Cardiac fibroblast (primary cell): ENCODE measurements around the gene LDB3.
"Not testable (repeated sequence)": the region's sequence is repeated elsewhere in the genome, so short reads cannot be mapped to it uniquely, and the experiment has no call there.

Experiments
- DNase-seq, 2 donors: peaks; one replicate each; pipeline versions ENCODE4 v3.0.0 to v3.0.0-alpha.2; 2010; ENCODE audit warnings: low read depth in 2 of 2
- H3K4me3 ChIP-seq, 2 donors: replicated peaks in 1 of 2; 1 replicate in 1 of 2; 2 replicates in 1 of 2; pipeline ENCODE4 v1.5.1; 2011; ENCODE audit warnings: low read depth in 2 of 2, low read length in 2 of 2, mild to moderate bottlenecking in 2 of 2, moderate library complexity in 1 of 2
- TF ChIP-seq, protein P1 (sequence below): IDR thresholded peaks from one replicate; pipeline ENCODE4 v1.5.1; 2011; ENCODE audit warnings: low read depth, mild to moderate bottlenecking, low read length, inconsistent platforms

LDB3 gene

DNA sequence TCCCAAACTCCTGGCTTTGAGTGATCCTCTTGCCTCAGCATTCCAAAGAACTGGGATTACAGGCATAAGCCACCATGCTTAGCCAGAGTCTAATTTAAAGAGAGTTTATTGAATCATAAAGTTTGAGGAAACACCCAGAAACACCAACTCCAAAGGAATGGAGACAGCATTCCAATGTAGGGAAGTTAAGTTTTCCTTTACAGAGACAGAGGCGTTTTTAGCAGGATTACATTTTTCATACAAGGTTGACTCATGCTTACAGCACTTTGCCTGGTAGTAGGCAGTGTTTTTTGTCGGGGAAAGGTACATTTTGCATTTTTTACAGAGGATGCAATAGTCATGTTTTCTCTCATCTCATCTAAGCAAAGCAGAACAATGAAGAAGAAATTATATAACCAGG lies 32.9 kb upstream of the LDB3 start:
- DNase-seq = peak; percentile 62 to 77
- H3K4me3 ChIP-seq = no peak overlapping the region
- TF ChIP-seq, protein P1, sequence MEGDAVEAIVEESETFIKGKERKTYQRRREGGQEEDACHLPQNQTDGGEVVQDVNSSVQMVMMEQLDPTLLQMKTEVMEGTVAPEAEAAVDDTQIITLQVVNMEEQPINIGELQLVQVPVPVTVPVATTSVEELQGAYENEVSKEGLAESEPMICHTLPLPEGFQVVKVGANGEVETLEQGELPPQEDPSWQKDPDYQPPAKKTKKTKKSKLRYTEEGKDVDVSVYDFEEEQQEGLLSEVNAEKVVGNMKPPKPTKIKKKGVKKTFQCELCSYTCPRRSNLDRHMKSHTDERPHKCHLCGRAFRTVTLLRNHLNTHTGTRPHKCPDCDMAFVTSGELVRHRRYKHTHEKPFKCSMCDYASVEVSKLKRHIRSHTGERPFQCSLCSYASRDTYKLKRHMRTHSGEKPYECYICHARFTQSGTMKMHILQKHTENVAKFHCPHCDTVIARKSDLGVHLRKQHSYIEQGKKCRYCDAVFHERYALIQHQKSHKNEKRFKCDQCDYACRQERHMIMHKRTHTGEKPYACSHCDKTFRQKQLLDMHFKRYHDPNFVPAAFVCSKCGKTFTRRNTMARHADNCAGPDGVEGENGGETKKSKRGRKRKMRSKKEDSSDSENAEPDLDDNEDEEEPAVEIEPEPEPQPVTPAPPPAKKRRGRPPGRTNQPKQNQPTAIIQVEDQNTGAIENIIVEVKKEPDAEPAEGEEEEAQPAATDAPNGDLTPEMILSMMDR = no peak

- TF ChIP-seq, protein P1 = no peak
- no peak for DNase-seq
- H3K4me3 ChIP-seq = no peak overlapping the region
These were observed 32.0 kb upstream of the LDB3 start for GRCh38 chr10:86636311-86636710.

- DNase-seq = no peak
- TF ChIP-seq, protein P1 = no peak
- no peak overlapping the region for H3K4me3 ChIP-seq
These were observed 26.3 kb upstream of the LDB3 start for GRCh38 chr10:86642021-86642420.

- TF ChIP-seq, protein P1 = no peak
- H3K4me3 ChIP-seq = no peak overlapping the region
- peak in 1 of 2 donors; percentile 39 for DNase-seq
These were observed 25.8 kb upstream of the LDB3 start for GRCh38 chr10:86642499-86642898.

GRCh38 chr10:86644152-86644793 lies 24.0 kb upstream of the LDB3 start:
- TF ChIP-seq, protein P1 = peak; percentile 27
- DNase-seq = peak in 1 of 2 donors; percentile 29
- no peak overlapping the region for H3K4me3 ChIP-seq

DNA sequence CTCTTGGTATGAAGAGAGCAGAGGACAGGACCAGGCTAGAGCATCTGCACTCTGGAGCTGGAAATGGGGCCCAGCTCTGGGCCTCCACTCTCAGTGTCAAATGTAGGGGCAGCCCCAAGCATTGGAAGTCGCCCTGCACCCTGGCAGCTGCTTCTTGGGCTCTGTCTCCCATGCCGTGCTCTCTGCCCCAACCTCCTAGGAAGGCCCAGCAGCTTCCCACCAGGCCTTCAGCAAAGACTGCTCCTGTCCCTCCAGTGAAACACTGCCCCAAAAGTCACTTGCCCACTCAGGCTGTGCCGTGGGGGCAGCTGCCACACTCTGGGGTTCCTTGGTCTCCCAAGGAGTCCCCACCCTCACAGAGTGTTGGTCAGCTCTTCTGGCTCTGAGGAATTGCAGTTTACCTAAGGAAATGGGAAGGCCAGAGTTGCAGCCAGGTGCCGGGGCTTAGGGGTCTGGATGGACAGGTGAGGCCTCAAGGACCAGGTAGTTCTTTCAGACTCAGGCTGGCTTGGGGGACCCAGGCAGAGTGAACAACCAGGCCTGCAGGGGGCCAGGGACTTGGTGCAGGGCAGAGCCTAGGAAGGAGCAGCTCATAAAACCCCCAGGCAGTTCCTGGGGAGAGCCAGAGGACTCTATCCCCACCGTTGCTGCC lies 23.4 kb upstream of the LDB3 start:
- TF ChIP-seq, protein P1 = no peak
- H3K4me3 ChIP-seq = no peak overlapping the region
- no peak for DNase-seq

DNA sequence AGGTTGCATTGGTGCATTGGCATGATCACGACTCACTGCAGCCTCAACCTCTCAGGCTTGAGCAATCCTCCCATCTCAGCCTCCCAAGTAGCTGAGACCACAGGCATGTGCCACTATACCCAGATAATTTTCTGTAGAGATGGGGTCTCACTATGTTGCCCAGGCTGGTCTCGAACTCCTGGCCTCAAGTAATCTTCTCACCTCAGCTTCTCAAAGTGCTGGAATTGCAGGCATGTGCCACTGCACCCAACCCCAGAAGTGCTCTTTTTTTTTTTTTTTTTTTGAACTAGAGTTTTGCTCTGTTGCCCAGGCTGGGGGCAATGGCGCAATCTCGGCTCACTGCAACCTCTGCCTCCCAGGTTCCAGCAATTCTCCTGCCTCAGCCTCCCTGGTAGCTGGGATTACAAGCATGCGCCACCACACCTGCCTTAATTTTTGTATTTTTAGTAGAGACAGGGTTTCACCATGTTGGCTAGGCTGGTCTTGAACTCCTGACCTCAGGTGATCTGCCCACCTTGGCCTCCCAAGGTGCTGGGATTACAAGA lies 22.6 kb upstream of the LDB3 start:
- not testable (repeated sequence) for DNase-seq, H3K4me3 ChIP-seq
